Stimulated activated naive CD8-positive, alpha-beta T cell treated with anti-CD3 and anti-CD28 coated beads, Interleukin-15, Interleukin-2, amounts not matched to agents 100 ng/mL and 50 ng/mL, for 24 hours (primary cell): ENCODE data around the gene TMEM82.

Source experiments
- H3K27ac Mint-ChIP-seq: one replicate; pipeline ENCODE4 v1.8.0; 2021; ENCODE audit warnings: mild to moderate bottlenecking, mixed read lengths
- H3K27me3 Mint-ChIP-seq: one replicate; pipeline ENCODE4 v1.8.0; 2021; ENCODE audit warnings: mixed read lengths
- H3K36me3 Mint-ChIP-seq: one replicate; pipeline ENCODE4 v1.8.0; 2021; ENCODE audit warnings: low read depth, mixed read lengths
- H3K4me1 Mint-ChIP-seq: one replicate; pipeline ENCODE4 v1.8.0; 2021; ENCODE audit warnings: low read depth, mixed read lengths
- H3K4me3 Mint-ChIP-seq: one replicate; pipeline ENCODE4 v1.8.0; 2021; ENCODE audit warnings: mild to moderate bottlenecking, mixed read lengths
- H3K9me3 Mint-ChIP-seq: one replicate; pipeline ENCODE4 v1.8.0; 2021; ENCODE audit warnings: mixed read lengths

The TMEM82 gene

GRCh38 chr1:15709226-15709625 is 33.1 kb upstream of the TMEM82 start:
- no peaks in the 10 kb centered on the region for H3K9me3 Mint-ChIP-seq
- no peak overlapping the region for H3K27ac Mint-ChIP-seq
- H3K27me3 Mint-ChIP-seq: no peaks in the 10 kb centered on the region
- H3K36me3 Mint-ChIP-seq: peaks cover 15% of the 10 kb centered on the region
- peaks cover 3% of the 10 kb centered on the region for H3K4me1 Mint-ChIP-seq
- H3K4me3 Mint-ChIP-seq: no peak overlapping the region

GRCh38 chr1:15712168-15712567 is 30.1 kb upstream of the TMEM82 start:
- no peaks in the 10 kb centered on the region for H3K4me1 Mint-ChIP-seq
- H3K36me3 Mint-ChIP-seq: no peaks in the 10 kb centered on the region
- no peaks in the 10 kb centered on the region for H3K27me3 Mint-ChIP-seq
- H3K9me3 Mint-ChIP-seq: no peaks in the 10 kb centered on the region
- H3K4me3 Mint-ChIP-seq: no peak overlapping the region
- H3K27ac Mint-ChIP-seq: no peak overlapping the region

- Mint-ChIP-seq H3K4me1 (no peaks in the 10 kb centered on the region), H3K4me3 (no peak overlapping the region), H3K36me3 (peaks cover 15% of the 10 kb centered on the region), H3K9me3 (no peaks in the 10 kb centered on the region), H3K27ac (no peak overlapping the region), H3K27me3 (no peaks in the 10 kb centered on the region)
These were observed 27.7 kb upstream of the TMEM82 start for GRCh38 chr1:15714406-15715136.

GRCh38 chr1:15717418-15718125 is 24.7 kb upstream of the TMEM82 start:
- Mint-ChIP-seq H3K27me3 (no peaks in the 10 kb centered on the region), H3K4me1 (no peaks in the 10 kb centered on the region), H3K36me3 (peaks cover 19% of the 10 kb centered on the region), H3K9me3 (no peaks in the 10 kb centered on the region), H3K4me3 (no peak overlapping the region), H3K27ac (no peak overlapping the region)

GRCh38 chr1:15718199-15718601 is 24.1 kb upstream of the TMEM82 start:
- H3K36me3 Mint-ChIP-seq: peaks cover 19% of the 10 kb centered on the region
- H3K4me1 Mint-ChIP-seq: no peaks in the 10 kb centered on the region
- no peaks in the 10 kb centered on the region for H3K27me3 Mint-ChIP-seq
- H3K9me3 Mint-ChIP-seq: no peaks in the 10 kb centered on the region
- H3K27ac Mint-ChIP-seq: no peak overlapping the region
- no peak overlapping the region for H3K4me3 Mint-ChIP-seq

GRCh38 chr1:15719381-15720120 is 22.7 kb upstream of the TMEM82 start:
- Mint-ChIP-seq H3K4me1 (no peaks in the 10 kb centered on the region), H3K9me3 (no peaks in the 10 kb centered on the region), H3K27ac (no peak overlapping the region), H3K4me3 (no peak overlapping the region), H3K27me3 (no peaks in the 10 kb centered on the region), H3K36me3 (peaks cover 19% of the 10 kb centered on the region)

- Mint-ChIP-seq H3K27me3 (no peaks in the 10 kb centered on the region), H3K36me3 (peaks cover 19% of the 10 kb centered on the region), H3K4me1 (no peaks in the 10 kb centered on the region), H3K27ac (no peak overlapping the region), H3K9me3 (no peaks in the 10 kb centered on the region), H3K4me3 (no peak overlapping the region)
These were observed 21.4 kb upstream of the TMEM82 start for GRCh38 chr1:15720861-15721260.

- H3K27me3 Mint-ChIP-seq: no peaks in the 10 kb centered on the region
- no peaks in the 10 kb centered on the region for H3K9me3 Mint-ChIP-seq
- peaks cover 22% of the 10 kb centered on the region for H3K36me3 Mint-ChIP-seq
- no peaks in the 10 kb centered on the region for H3K4me1 Mint-ChIP-seq
- H3K4me3 Mint-ChIP-seq: no peak overlapping the region
- no peak overlapping the region for H3K27ac Mint-ChIP-seq
These were observed 19.9 kb upstream of the TMEM82 start for GRCh38 chr1:15722411-15722810.

- Mint-ChIP-seq H3K27me3 (no peaks in the 10 kb centered on the region), H3K4me1 (no peaks in the 10 kb centered on the region), H3K4me3 (no peak overlapping the region), H3K9me3 (no peaks in the 10 kb centered on the region), H3K36me3 (peaks cover 23% of the 10 kb centered on the region), H3K27ac (peak overlapping the region; percentile 26)
These were observed 19.3 kb upstream of the TMEM82 start for GRCh38 chr1:15722836-15723532.

- Mint-ChIP-seq H3K4me1 (no peaks in the 10 kb centered on the region), H3K9me3 (no peaks in the 10 kb centered on the region), H3K36me3 (peaks cover 17% of the 10 kb centered on the region), H3K4me3 (no peak overlapping the region), H3K27me3 (no peaks in the 10 kb centered on the region), H3K27ac (no peak overlapping the region)
These were observed 18.6 kb upstream of the TMEM82 start for GRCh38 chr1:15723631-15724246.

- Mint-ChIP-seq H3K27ac (no peak overlapping the region), H3K4me1 (no peaks in the 10 kb centered on the region), H3K4me3 (no peak overlapping the region), H3K36me3 (peaks cover 14% of the 10 kb centered on the region), H3K27me3 (no peaks in the 10 kb centered on the region), H3K9me3 (no peaks in the 10 kb centered on the region)
These were observed 17.1 kb upstream of the TMEM82 start for GRCh38 chr1:15724949-15725880.

GRCh38 chr1:15726508-15726907 is 15.8 kb upstream of the TMEM82 start:
- Mint-ChIP-seq H3K27ac (no peak overlapping the region), H3K36me3 (peaks cover 14% of the 10 kb centered on the region), H3K9me3 (no peaks in the 10 kb centered on the region), H3K4me3 (no peak overlapping the region), H3K27me3 (no peaks in the 10 kb centered on the region), H3K4me1 (no peaks in the 10 kb centered on the region)

GRCh38 chr1:15727021-15727420 is 15.3 kb upstream of the TMEM82 start:
- H3K36me3 Mint-ChIP-seq: peaks cover 14% of the 10 kb centered on the region
- no peak overlapping the region for H3K27ac Mint-ChIP-seq
- H3K4me3 Mint-ChIP-seq: no peak overlapping the region
- no peaks in the 10 kb centered on the region for H3K27me3 Mint-ChIP-seq
- no peaks in the 10 kb centered on the region for H3K9me3 Mint-ChIP-seq
- no peaks in the 10 kb centered on the region for H3K4me1 Mint-ChIP-seq

GRCh38 chr1:15727424-15727823 is 14.9 kb upstream of the TMEM82 start:
- H3K27me3 Mint-ChIP-seq: no peaks in the 10 kb centered on the region
- no peak overlapping the region for H3K27ac Mint-ChIP-seq
- H3K36me3 Mint-ChIP-seq: peaks cover 14% of the 10 kb centered on the region
- H3K4me3 Mint-ChIP-seq: no peak overlapping the region
- no peaks in the 10 kb centered on the region for H3K4me1 Mint-ChIP-seq
- no peaks in the 10 kb centered on the region for H3K9me3 Mint-ChIP-seq
